WTC11 (cell line): ENCODE data around the gene REC8. TPM values are rescaled to one million over a fixed set of nuclear protein-coding genes. Genes with fewer than 3 reads are reported as not detected.

ENCODE experiments used
- ATAC-seq: fragments of 200-7000 bp; cut with Tn5 transposase; 2 replicates; pipeline ENCODE4 v1.10.0; 2021; ENCODE audit warnings: mild to moderate bottlenecking, moderate library complexity
- CTCF ChIA-PET: fragments of 300-600 bp; sonication (Branson Sonifier 250); formaldehyde crosslinking; loops from one replicate; lab custom pipeline; 2021; ENCODE audit warnings: antibody characterized with exemption; lab: Charles Lee
- POLR2A ChIA-PET: fragments of 350-600 bp; sonication (Branson Sonifier 250); formaldehyde crosslinking; loops from one replicate; lab custom pipeline; 2021; ENCODE audit warnings: antibody characterized with exemption; lab: Charles Lee
- DNase-seq: peaks from one replicate; pipeline ENCODE4 v3.0.0; 2021; ENCODE audit warnings: low spot score
- H3K27ac Mint-ChIP-seq: 2 replicates; pipeline ENCODE4 v1.8.0; 2021; ENCODE audit warnings: mixed read lengths
- H3K27me3 Mint-ChIP-seq: 2 replicates; pipeline ENCODE4 v1.8.0; 2021; ENCODE audit warnings: low read depth, mild to moderate bottlenecking, moderate library complexity, mixed read lengths
- H3K36me3 Mint-ChIP-seq: 2 replicates; pipeline ENCODE4 v1.8.0; 2021; ENCODE audit warnings: mixed read lengths
- H3K4me1 Mint-ChIP-seq: 2 replicates; pipeline ENCODE4 v1.8.0; 2022; ENCODE audit warnings: mixed read lengths
- H3K4me3 Mint-ChIP-seq: 2 replicates; pipeline ENCODE4 v1.8.0; 2021; ENCODE audit warnings: mild to moderate bottlenecking, moderate library complexity, mixed read lengths
- H3K9me3 Mint-ChIP-seq: 2 replicates; pipeline ENCODE4 v1.8.0; 2021; ENCODE audit warnings: mixed read lengths
- CBFB ChIP-seq: sonication (generic); formaldehyde crosslinking; IDR thresholded peaks from 2 replicates; pipeline ENCODE4 v1.8.1; 2022; ENCODE audit warnings: mild to moderate bottlenecking, low read depth, missing genetic modification reagents
- EMX1 ChIP-seq: fragments of 250-450 bp; sonication (Bioruptor Pico); IDR thresholded peaks from 2 replicates; pipeline ENCODE4 v1.8.0; 2021; ENCODE audit warnings: mild to moderate bottlenecking
- FOXK1 ChIP-seq: sonication (generic); formaldehyde crosslinking; IDR thresholded peaks from 2 replicates; pipeline ENCODE4 v1.8.0; 2022; ENCODE audit warnings: mild to moderate bottlenecking, moderate library complexity, missing genetic modification reagents
- JAZF1 ChIP-seq: fragments of 250-450 bp; sonication (Bioruptor Pico); IDR thresholded peaks from 2 replicates; pipeline ENCODE4 v1.9.0; 2021; ENCODE audit warnings: moderate library complexity, mild to moderate bottlenecking, inconsistent platforms
- MXD4 ChIP-seq: fragments of 250-450 bp; sonication (Bioruptor Pico); IDR thresholded peaks from 2 replicates; pipeline ENCODE4 v1.8.0; 2021; ENCODE audit warnings: mild to moderate bottlenecking, moderate library complexity, borderline replicate concordance
- NR1H2 ChIP-seq: sonication (generic); formaldehyde crosslinking; IDR thresholded peaks from 2 replicates; pipeline ENCODE4 v1.9.0; 2021; ENCODE audit warnings: mild to moderate bottlenecking, moderate library complexity, missing genetic modification reagents
- SP1 ChIP-seq: sonication (generic); formaldehyde crosslinking; conservative IDR thresholded peaks from 2 replicates; pipeline ENCODE4 v1.8.1; 2022; ENCODE audit warnings: missing genetic modification reagents
- TCF7 ChIP-seq: sonication (generic); formaldehyde crosslinking; IDR thresholded peaks from 2 replicates; pipeline ENCODE4 v1.8.0; 2022; ENCODE audit warnings: mild to moderate bottlenecking, low read depth, missing genetic modification reagents, moderate library complexity
- TEAD4 ChIP-seq: sonication (generic); formaldehyde crosslinking; IDR thresholded peaks from 2 replicates; pipeline ENCODE4 v1.8.0; 2022; ENCODE audit warnings: mild to moderate bottlenecking, missing genetic modification reagents
- ZBTB21 ChIP-seq: sonication (generic); formaldehyde crosslinking; IDR thresholded peaks from 2 replicates; pipeline ENCODE4 v1.8.1; 2023; ENCODE audit warnings: mild to moderate bottlenecking, missing genetic modification reagents, borderline replicate concordance
- ZNF416 ChIP-seq: fragments of 250-450 bp; sonication (Bioruptor Pico); IDR thresholded peaks from 2 replicates; pipeline ENCODE4 v1.9.0; 2021; ENCODE audit warnings: mild to moderate bottlenecking, inconsistent platforms
- ZNF423 ChIP-seq: fragments of 250-450 bp; sonication (Bioruptor Pico); IDR thresholded peaks from 2 replicates; pipeline ENCODE4 v2.1.2; 2022; ENCODE audit warnings: mild to moderate bottlenecking, moderate library complexity
- total RNA-seq: library from RNA; stranded (reverse); gene quantifications from 3 replicates; pipeline ENCODE4 v1.2.3, GENCODE V29; 2021
- TF ChIP-seq, protein P1 (sequence below): sonication (generic); formaldehyde crosslinking; IDR thresholded peaks from 2 replicates; pipeline ENCODE4 v1.8.0; 2023; ENCODE audit warnings: missing genetic modification reagents, mild to moderate bottlenecking, borderline replicate concordance
- TF ChIP-seq, protein P2 (sequence below): sonication (generic); formaldehyde crosslinking; IDR thresholded peaks from 2 replicates; pipeline ENCODE4 v1.8.0; 2022; ENCODE audit warnings: mild to moderate bottlenecking, missing genetic modification reagents
- TF ChIP-seq, protein P3 (sequence below): fragments of 250-450 bp; sonication (Bioruptor Pico); IDR thresholded peaks from 2 replicates; pipeline ENCODE4 v2.1.2; 2022; ENCODE audit warnings: mild to moderate bottlenecking, moderate library complexity
- TF ChIP-seq, protein P4 (sequence below): sonication (generic); formaldehyde crosslinking; IDR thresholded peaks from 2 replicates; pipeline ENCODE4 v1.8.0; 2023; ENCODE audit warnings: mild to moderate bottlenecking, missing genetic modification reagents
- TF ChIP-seq, protein P5 (sequence below): fragments of 250-450 bp; sonication (Bioruptor Pico); IDR thresholded peaks from 2 replicates; pipeline ENCODE4 v1.8.0; 2021; ENCODE audit warnings: mild to moderate bottlenecking
- TF ChIP-seq, protein P6 (sequence below): fragments of 250-450 bp; sonication (Bioruptor Pico); IDR thresholded peaks from 2 replicates; pipeline ENCODE4 v1.9.0; 2021; ENCODE audit warnings: moderate library complexity, mild to moderate bottlenecking, inconsistent platforms, borderline replicate concordance

REC8 gene
- total RNA-seq, 1 experiment from 2014 or later = 32.2 TPM

DNA sequence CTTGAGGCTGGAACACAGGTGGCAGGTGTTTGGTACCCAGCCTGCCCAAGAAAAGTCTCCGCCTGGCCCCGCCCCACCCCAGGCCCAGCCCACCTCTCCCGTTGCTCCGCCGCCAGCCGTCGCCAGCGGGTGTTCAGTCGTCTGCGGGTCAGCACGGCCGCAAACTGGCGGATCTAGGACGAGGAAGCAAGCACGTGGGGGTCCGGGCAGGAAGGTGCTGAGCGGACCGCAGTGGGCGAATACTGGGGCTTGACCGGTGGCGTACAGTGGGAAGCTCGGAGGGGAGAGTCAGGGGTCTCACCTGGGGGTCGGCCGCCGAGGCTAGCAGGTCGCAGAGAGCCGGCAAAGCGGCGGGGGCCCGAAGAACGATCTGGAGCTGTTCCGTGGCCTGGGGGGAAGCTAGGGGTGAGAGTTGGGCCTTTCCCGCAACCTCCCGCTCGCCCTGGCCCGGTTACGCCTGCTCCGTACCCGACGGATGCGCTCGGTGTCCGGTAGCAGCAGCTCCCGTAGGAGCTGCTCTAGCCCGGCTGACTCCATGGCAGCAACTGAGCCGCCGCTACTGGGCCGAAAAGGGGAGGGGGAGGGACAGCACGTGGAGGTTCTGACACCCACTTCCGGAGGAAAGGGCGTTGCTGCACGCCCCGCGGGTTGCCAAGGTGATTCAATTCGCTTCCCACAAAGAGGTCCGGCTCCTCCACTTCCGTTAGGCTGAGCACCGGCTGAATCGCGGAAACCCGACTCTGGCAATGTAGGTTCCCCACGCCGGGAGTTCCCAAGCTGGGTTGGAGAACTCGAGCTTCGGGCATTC lies 16.6 kb downstream of the REC8 start, which contains the start of gene IPO4 (continued):
- TF ChIP-seq, protein P1, sequence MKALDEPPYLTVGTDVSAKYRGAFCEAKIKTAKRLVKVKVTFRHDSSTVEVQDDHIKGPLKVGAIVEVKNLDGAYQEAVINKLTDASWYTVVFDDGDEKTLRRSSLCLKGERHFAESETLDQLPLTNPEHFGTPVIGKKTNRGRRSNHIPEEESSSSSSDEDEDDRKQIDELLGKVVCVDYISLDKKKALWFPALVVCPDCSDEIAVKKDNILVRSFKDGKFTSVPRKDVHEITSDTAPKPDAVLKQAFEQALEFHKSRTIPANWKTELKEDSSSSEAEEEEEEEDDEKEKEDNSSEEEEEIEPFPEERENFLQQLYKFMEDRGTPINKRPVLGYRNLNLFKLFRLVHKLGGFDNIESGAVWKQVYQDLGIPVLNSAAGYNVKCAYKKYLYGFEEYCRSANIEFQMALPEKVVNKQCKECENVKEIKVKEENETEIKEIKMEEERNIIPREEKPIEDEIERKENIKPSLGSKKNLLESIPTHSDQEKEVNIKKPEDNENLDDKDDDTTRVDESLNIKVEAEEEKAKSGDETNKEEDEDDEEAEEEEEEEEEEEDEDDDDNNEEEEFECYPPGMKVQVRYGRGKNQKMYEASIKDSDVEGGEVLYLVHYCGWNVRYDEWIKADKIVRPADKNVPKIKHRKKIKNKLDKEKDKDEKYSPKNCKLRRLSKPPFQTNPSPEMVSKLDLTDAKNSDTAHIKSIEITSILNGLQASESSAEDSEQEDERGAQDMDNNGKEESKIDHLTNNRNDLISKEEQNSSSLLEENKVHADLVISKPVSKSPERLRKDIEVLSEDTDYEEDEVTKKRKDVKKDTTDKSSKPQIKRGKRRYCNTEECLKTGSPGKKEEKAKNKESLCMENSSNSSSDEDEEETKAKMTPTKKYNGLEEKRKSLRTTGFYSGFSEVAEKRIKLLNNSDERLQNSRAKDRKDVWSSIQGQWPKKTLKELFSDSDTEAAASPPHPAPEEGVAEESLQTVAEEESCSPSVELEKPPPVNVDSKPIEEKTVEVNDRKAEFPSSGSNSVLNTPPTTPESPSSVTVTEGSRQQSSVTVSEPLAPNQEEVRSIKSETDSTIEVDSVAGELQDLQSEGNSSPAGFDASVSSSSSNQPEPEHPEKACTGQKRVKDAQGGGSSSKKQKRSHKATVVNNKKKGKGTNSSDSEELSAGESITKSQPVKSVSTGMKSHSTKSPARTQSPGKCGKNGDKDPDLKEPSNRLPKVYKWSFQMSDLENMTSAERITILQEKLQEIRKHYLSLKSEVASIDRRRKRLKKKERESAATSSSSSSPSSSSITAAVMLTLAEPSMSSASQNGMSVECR (CRISPR knock-in tag) = peak; percentile 71; the same call in 1 of the 2 replicates
- TF ChIP-seq NR1H2 (CRISPR knock-in tag) = peak; percentile 74; the same call in 1 of the 2 replicates
- no peak for TF ChIP-seq JAZF1 (CRISPR knock-in tag)
- no peak for TF ChIP-seq ZNF416 (CRISPR knock-in tag)
- TF ChIP-seq FOXK1 (CRISPR knock-in tag) = peak; percentile 85
- peak; percentile 88 for TF ChIP-seq SP1

DNA sequence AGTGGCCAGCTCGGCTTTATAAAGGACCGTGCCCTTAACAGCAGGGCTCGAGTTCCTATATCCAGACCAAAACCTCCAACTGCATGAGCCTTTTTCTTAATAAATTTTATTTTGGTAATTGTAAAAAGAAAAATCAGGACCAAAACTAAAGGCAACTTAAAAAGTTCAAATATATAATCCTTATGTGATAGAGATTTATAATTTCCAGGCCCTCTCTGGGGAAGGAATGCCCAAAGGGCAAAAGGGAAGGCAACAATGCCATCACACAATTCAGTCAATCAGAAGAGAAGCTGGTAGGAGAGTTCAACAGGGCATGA lies 17.1 kb downstream of the REC8 start:
- no peak for TF ChIP-seq CBFB (CRISPR knock-in tag)
- TF ChIP-seq ZBTB21 (CRISPR knock-in tag) = no peak
- no peak for TF ChIP-seq SP1
- TF ChIP-seq, protein P2, sequence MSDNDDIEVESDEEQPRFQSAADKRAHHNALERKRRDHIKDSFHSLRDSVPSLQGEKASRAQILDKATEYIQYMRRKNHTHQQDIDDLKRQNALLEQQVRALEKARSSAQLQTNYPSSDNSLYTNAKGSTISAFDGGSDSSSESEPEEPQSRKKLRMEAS (CRISPR knock-in tag) = no peak
- no peak for TF ChIP-seq TEAD4 (CRISPR knock-in tag)
- TF ChIP-seq, protein P3, sequence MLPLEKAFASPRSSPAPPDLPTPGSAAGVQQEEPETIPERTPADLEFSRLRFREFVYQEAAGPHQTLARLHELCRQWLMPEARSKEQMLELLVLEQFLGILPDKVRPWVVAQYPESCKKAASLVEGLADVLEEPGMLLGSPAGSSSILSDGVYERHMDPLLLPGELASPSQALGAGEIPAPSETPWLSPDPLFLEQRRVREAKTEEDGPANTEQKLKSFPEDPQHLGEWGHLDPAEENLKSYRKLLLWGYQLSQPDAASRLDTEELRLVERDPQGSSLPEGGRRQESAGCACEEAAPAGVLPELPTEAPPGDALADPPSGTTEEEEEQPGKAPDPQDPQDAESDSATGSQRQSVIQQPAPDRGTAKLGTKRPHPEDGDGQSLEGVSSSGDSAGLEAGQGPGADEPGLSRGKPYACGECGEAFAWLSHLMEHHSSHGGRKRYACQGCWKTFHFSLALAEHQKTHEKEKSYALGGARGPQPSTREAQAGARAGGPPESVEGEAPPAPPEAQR (CRISPR knock-in tag) = no peak
- no peak for TF ChIP-seq EMX1 (CRISPR knock-in tag)
- TF ChIP-seq, protein P4, sequence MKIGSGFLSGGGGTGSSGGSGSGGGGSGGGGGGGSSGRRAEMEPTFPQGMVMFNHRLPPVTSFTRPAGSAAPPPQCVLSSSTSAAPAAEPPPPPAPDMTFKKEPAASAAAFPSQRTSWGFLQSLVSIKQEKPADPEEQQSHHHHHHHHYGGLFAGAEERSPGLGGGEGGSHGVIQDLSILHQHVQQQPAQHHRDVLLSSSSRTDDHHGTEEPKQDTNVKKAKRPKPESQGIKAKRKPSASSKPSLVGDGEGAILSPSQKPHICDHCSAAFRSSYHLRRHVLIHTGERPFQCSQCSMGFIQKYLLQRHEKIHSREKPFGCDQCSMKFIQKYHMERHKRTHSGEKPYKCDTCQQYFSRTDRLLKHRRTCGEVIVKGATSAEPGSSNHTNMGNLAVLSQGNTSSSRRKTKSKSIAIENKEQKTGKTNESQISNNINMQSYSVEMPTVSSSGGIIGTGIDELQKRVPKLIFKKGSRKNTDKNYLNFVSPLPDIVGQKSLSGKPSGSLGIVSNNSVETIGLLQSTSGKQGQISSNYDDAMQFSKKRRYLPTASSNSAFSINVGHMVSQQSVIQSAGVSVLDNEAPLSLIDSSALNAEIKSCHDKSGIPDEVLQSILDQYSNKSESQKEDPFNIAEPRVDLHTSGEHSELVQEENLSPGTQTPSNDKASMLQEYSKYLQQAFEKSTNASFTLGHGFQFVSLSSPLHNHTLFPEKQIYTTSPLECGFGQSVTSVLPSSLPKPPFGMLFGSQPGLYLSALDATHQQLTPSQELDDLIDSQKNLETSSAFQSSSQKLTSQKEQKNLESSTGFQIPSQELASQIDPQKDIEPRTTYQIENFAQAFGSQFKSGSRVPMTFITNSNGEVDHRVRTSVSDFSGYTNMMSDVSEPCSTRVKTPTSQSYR (CRISPR knock-in tag) = no peak
- TF ChIP-seq, protein P5, sequence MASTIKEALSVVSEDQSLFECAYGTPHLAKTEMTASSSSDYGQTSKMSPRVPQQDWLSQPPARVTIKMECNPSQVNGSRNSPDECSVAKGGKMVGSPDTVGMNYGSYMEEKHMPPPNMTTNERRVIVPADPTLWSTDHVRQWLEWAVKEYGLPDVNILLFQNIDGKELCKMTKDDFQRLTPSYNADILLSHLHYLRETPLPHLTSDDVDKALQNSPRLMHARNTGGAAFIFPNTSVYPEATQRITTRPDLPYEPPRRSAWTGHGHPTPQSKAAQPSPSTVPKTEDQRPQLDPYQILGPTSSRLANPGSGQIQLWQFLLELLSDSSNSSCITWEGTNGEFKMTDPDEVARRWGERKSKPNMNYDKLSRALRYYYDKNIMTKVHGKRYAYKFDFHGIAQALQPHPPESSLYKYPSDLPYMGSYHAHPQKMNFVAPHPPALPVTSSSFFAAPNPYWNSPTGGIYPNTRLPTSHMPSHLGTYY (CRISPR knock-in tag) = no peak
- no peak for TF ChIP-seq ZNF423
- TF ChIP-seq MXD4 (CRISPR knock-in tag) = no peak
- TF ChIP-seq, protein P6, sequence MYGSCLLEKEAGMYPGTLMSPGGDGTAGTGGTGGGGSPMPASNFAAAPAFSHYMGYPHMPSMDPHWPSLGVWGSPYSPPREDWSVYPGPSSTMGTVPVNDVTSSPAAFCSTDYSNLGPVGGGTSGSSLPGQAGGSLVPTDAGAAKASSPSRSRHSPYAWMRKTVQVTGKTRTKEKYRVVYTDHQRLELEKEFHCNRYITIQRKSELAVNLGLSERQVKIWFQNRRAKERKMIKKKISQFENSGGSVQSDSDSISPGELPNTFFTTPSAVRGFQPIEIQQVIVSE (CRISPR knock-in tag) = no peak
- TF ChIP-seq TCF7 = no peak
- peaks cover 31% of the 10 kb centered on the region for H3K36me3 Mint-ChIP-seq
- peaks cover 16% of the 10 kb centered on the region for H3K4me1 Mint-ChIP-seq
- H3K27ac Mint-ChIP-seq = no peak overlapping the region; the same call in 1 of the 2 replicates
- no peaks in the 10 kb centered on the region for H3K9me3 Mint-ChIP-seq
- CTCF ChIA-PET = interaction anchor here (0.9 to 3.3 kb wide), 9 partner anchors 17 to 243 kb away, joined by 3 to 24 read pairs (median 4); partner anchors contain the start of genes CHMP4A, DCAF11, IRF9 and NRL
- DNase-seq = no peak
- peak overlapping the region; percentile 89 for H3K4me3 Mint-ChIP-seq
- POLR2A ChIA-PET = interaction anchor here (0.9 to 1.7 kb wide), 6 partner anchors 20 to 74 kb away, joined by 4 to 11 read pairs (median 7); partner anchors contain the start of genes CHMP4A, DCAF11, IRF9 and MDP1
- no peaks in the 10 kb centered on the region for H3K27me3 Mint-ChIP-seq
- no peak for ATAC-seq
